ENCODE measurements around the gene CFAP251.

GRCh38 chr12:121982950-121983349 is 64.6 kb downstream of the CFAP251 start:
- no peak for TF ChIP-seq CTCF (IDR thresholded peaks at IDR 0.05)
- TF ChIP-seq NPAS2 (CRISPR knock-in tag; IDR thresholded peaks at IDR 0.05; ENCODE audit: borderline replicate concordance), result no peak
- TF ChIP-seq REST (IDR thresholded peaks at IDR 0.05), result no peak
- TF ChIP-seq RAD21 (conservative IDR thresholded peaks at IDR 0.05 in 1 of 2, IDR thresholded peaks at IDR 0.05 in 1 of 2), result no peak
- TF ChIP-seq RARB (CRISPR knock-in tag; IDR thresholded peaks at IDR 0.05), result no peak
- no peak for TF ChIP-seq POLR2A (IDR thresholded peaks at IDR 0.05; ENCODE audit: low read length)
- no peak for TF ChIP-seq ZSCAN20 (CRISPR knock-in tag; IDR thresholded peaks at IDR 0.05)
- TF ChIP-seq MYC (IDR thresholded peaks at IDR 0.05; ENCODE audit: borderline replicate concordance, low read length), result no peak
- TF ChIP-seq KDM1A (IDR thresholded peaks at IDR 0.05; ENCODE audit: low read depth), result no peak
- no peak for TF ChIP-seq JUN (IDR thresholded peaks at IDR 0.05)
- no peak for TF ChIP-seq CHD2 (IDR thresholded peaks at IDR 0.05; ENCODE audit: low read length, partially characterized antibody)

All from A549 (cell line).